ENCODE data around the gene SIGLEC14. TPM values are rescaled to one million over a fixed set of nuclear protein-coding genes. Genes with fewer than 3 reads are reported as not detected.
A peak's percentile ranks its signal among the peaks of the same experiment; 100 is the strongest.

SIGLEC14 gene
- total RNA-seq, 2 experiments from 2014 or later: not detected

DNA sequence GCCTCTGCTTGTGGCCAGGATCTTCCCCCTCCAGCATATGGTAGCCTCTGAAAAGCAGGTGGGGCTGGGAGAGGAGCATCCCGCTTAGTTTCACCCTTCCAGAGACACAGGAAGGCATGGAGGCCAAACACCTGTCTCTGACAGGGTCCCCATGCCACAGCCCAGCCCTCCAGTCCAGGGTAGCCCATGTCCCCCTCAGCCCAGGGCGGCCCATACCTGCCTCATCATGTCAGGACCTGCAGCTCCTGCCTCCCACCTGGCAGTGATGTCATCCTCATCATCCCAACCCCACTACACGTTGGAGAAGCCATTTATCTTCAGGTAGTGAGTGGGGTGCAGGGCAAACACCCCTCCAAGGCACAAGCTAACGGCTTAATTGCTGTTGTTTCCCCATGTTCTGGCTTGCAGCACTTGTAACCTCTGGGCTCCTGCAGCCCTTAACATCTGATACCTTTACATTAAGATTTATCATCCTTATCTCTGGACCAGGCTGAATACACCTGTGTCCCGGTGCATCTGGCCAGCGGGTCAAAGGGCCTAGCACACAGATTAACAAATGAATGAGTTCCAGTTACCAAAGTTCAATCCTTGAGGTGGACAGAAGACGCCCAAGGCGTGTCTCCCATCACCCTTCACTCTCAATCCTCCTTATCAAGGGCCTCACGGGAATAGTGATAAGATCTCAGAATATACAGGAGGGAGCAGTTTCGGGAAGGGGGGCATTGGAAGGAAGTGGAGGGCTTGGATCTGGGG is 53.3 kb downstream of the SIGLEC14 start:
- intact Hi-C loops (cut with micrococcal nuclease; ENCODE audit: unreplicated experiment): no loop called here
- CTCF ChIA-PET (ENCODE audit: unreplicated experiment): no interaction called here
- Histone ChIP-seq H3K79me2 (ENCODE audit: insufficient read depth, low read depth, low read length) (no peaks in the 10 kb centered on the region), H3K9me3 (ENCODE audit: low read length) (no peaks in the 10 kb centered on the region), H3K4me1 (ENCODE audit: insufficient read depth, low read length, poor library complexity, severe bottlenecking) (peaks cover 15% of the 10 kb centered on the region), H3K9me2 (ENCODE audit: insufficient read depth, low read length) (no peaks in the 10 kb centered on the region), H3K27ac (ENCODE audit: low read depth, low read length, poor library complexity, severe bottlenecking) (no peak overlapping the region), H4K20me1 (ENCODE audit: insufficient read depth, low read length) (no peaks in the 10 kb centered on the region), H3K36me3 (ENCODE audit: insufficient read depth, low read length) (peaks cover 4% of the 10 kb centered on the region; the same call in 1 of the 2 replicates), H2AFZ (ENCODE audit: low read length) (peak overlapping the region; percentile 89; the same call in 1 of the 2 replicates), H3K4me3 (ENCODE audit: low read depth, low read length, poor library complexity, severe bottlenecking) (peak overlapping the region; percentile 80), H3K4me2 (ENCODE audit: low read length) (peak overlapping the region; percentile 94)
- POLR2A ChIA-PET: no interaction called here
- DNase-seq (ENCODE audit: low spot score): no peak
- BruUV-seq (replicated peaks): no TSS peak
- TF ChIP-seq, protein P1, sequence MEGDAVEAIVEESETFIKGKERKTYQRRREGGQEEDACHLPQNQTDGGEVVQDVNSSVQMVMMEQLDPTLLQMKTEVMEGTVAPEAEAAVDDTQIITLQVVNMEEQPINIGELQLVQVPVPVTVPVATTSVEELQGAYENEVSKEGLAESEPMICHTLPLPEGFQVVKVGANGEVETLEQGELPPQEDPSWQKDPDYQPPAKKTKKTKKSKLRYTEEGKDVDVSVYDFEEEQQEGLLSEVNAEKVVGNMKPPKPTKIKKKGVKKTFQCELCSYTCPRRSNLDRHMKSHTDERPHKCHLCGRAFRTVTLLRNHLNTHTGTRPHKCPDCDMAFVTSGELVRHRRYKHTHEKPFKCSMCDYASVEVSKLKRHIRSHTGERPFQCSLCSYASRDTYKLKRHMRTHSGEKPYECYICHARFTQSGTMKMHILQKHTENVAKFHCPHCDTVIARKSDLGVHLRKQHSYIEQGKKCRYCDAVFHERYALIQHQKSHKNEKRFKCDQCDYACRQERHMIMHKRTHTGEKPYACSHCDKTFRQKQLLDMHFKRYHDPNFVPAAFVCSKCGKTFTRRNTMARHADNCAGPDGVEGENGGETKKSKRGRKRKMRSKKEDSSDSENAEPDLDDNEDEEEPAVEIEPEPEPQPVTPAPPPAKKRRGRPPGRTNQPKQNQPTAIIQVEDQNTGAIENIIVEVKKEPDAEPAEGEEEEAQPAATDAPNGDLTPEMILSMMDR (conservative IDR thresholded peaks at IDR 0.05; ENCODE audit: low read length): no peak
- TF ChIP-seq EZH2phosphoT487 (IDR thresholded peaks at IDR 0.05; ENCODE audit: borderline replicate concordance, low read depth, low read length): no peak

Small RNAs within 50 kb of the gene (microRNA-seq; reads per million reads assigned to microRNA genes)
- gene MIR125A (ENCODE audit: borderline replicate concordance): 57.6 reads per million, percentile 47 among the genes with 10 or more reads in this experiment
- 103 reads per million, percentile 57 among the genes with 10 or more reads in this experiment for gene MIR99B (ENCODE audit: borderline replicate concordance)
- gene MIRLET7E (ENCODE audit: borderline replicate concordance): 72.7 reads per million, percentile 52 among the genes with 10 or more reads in this experiment

Small RNAs within 50 kb of the gene (small RNA-seq; reads per million reads assigned to genes)
- not detected for gene AC018755.2
- not detected for gene MIR125A
- gene MIR99B: not detected
- not detected for gene MIRLET7E

Other genes starting within 250 kb of the SIGLEC14 start
- gene SIGLEC10, start 229.2 kb downstream of the SIGLEC14 start, total RNA-seq (2014; rRNA removed; shearing (Covaris generic)): 20.7 and 25.2 TPM in 2 replicates
- gene SIGLEC10, start 229.2 kb downstream of the SIGLEC14 start, total RNA-seq (2022): 23.3 and 26.6 TPM in 2 replicates
- gene SIGLEC8, start 188.4 kb downstream of the SIGLEC14 start, total RNA-seq (2014; rRNA removed; shearing (Covaris generic)): not detected in 2 replicates
- not detected in 2 replicates for gene SIGLEC8, start 188.4 kb downstream of the SIGLEC14 start, total RNA-seq (2022)
- gene CEACAM18, start 168.3 kb downstream of the SIGLEC14 start, total RNA-seq (2014; rRNA removed; shearing (Covaris generic)): not detected in 2 replicates
- gene CEACAM18, start 168.3 kb downstream of the SIGLEC14 start, total RNA-seq (2022): not detected in 2 replicates
- not detected in 2 replicates for gene SIGLEC12, start 145.0 kb downstream of the SIGLEC14 start, total RNA-seq (2014; rRNA removed; shearing (Covaris generic))
- not detected in 2 replicates for gene SIGLEC12, start 145.0 kb downstream of the SIGLEC14 start, total RNA-seq (2022)
- gene SIGLEC6, start 115.2 kb downstream of the SIGLEC14 start, total RNA-seq (2014; rRNA removed; shearing (Covaris generic)): not detected in 2 replicates
- not detected in 2 replicates for gene SIGLEC6, start 115.2 kb downstream of the SIGLEC14 start, total RNA-seq (2022)
- gene ZNF175, start 75.5 kb downstream of the SIGLEC14 start, total RNA-seq (2014; rRNA removed; shearing (Covaris generic)): 3.5 and 4.7 TPM in 2 replicates
- gene ZNF175, start 75.5 kb downstream of the SIGLEC14 start, total RNA-seq (2022): 10.4 and 13.4 TPM in 2 replicates
- not detected in 2 replicates for gene SIGLEC5, start 16.4 kb downstream of the SIGLEC14 start, total RNA-seq (2014; rRNA removed; shearing (Covaris generic))
- gene SIGLEC5, start 16.4 kb downstream of the SIGLEC14 start, total RNA-seq (2022): not detected in 2 replicates
- 5.9 and 12.5 TPM in 2 replicates for gene SPACA6, start 46.5 kb upstream of the SIGLEC14 start, total RNA-seq (2014; rRNA removed; shearing (Covaris generic))
- 2.5 and 5.1 TPM in 2 replicates for gene SPACA6, start 46.5 kb upstream of the SIGLEC14 start, total RNA-seq (2022)
- gene HAS1, start 77.2 kb upstream of the SIGLEC14 start, total RNA-seq (2014; rRNA removed; shearing (Covaris generic)): not detected in 2 replicates
- not detected in 2 replicates for gene HAS1, start 77.2 kb upstream of the SIGLEC14 start, total RNA-seq (2022)
- not detected in 2 replicates for gene FPR1, start 105.1 kb upstream of the SIGLEC14 start, total RNA-seq (2014; rRNA removed; shearing (Covaris generic))
- not detected in 2 replicates for gene FPR1, start 105.1 kb upstream of the SIGLEC14 start, total RNA-seq (2022)
- not detected in 2 replicates for gene FPR2, start 114.4 kb upstream of the SIGLEC14 start, total RNA-seq (2014; rRNA removed; shearing (Covaris generic))
- not detected in 2 replicates for gene FPR2, start 114.4 kb upstream of the SIGLEC14 start, total RNA-seq (2022)
- gene FPR3, start 148.3 kb upstream of the SIGLEC14 start, total RNA-seq (2014; rRNA removed; shearing (Covaris generic)): not detected in 2 replicates
- not detected in 2 replicates for gene FPR3, start 148.3 kb upstream of the SIGLEC14 start, total RNA-seq (2022)
- 9.6 and 10.0 TPM in 2 replicates for gene ZNF577, start 241.1 kb upstream of the SIGLEC14 start, total RNA-seq (2014; rRNA removed; shearing (Covaris generic))
- 2.0 and 3.3 TPM in 2 replicates for gene ZNF577, start 241.1 kb upstream of the SIGLEC14 start, total RNA-seq (2022)

Data from OCI-LY7 (cell line).